Left ventricle myocardium superior (tissue), 1 donor: ENCODE measurements around the gene HMOX1. TPM values are rescaled to one million over a fixed set of nuclear protein-coding genes. Genes with fewer than 3 reads are reported as not detected.
A peak's percentile ranks its signal among the peaks of the same experiment; 100 is the strongest.
"Not testable (repeated sequence)": the region's sequence is repeated elsewhere in the genome, so short reads cannot be mapped to it uniquely, and the experiment has no call there.

Experiments
- ATAC-seq: fragments of 200-7000 bp; cut with Tn5 transposase; one replicate; pipeline ENCODE4 v1.9.1; 2020; ENCODE audit warnings: mild to moderate bottlenecking, moderate library complexity
- DNase-seq: peaks from one replicate; pipeline ENCODE4 v3.0.0-alpha.2; 2020
- intact Hi-C: fragments of 100-400 bp; cut with micrococcal nuclease; formaldehyde crosslinking; loops from one replicate; pipeline ENCODE4 v1.11.0; 2022
- total RNA-seq: library from RNA; stranded (reverse); fragmentation: NEBNext Ultra II Directional; extraction: Animal tissue kit (Norgen Biotek cat#: 25700); gene quantifications from one replicate; pipeline ENCODE4 v1.2.1, GENCODE V29; 2021
- donor health status: DM: no; HTN: yes; CAD: no; lungs with severe emphysema.

HMOX1 gene
- total RNA-seq, 1 donor from 2014 or later: 3.8 TPM

GRCh38 chr22:35349368-35349703 lies 31.6 kb upstream of the HMOX1 start:
- ATAC-seq: no peak
- intact Hi-C loops: no loop called here
- DNase-seq: no peak

- no peak for DNase-seq
- ATAC-seq: peak; percentile 1
- intact Hi-C loops: no loop called here
Measured at GRCh38 chr22:35349704-35350538, 31.0 kb upstream of the HMOX1 start.

- peak; percentile 86 for ATAC-seq
- intact Hi-C loops: no loop called here
Measured at GRCh38 chr22:35350539-35351503, 30.1 kb upstream of the HMOX1 start.

GRCh38 chr22:35352214-35353111 lies 28.4 kb upstream of the HMOX1 start:
- DNase-seq (peak; percentile 79), ATAC-seq (peak; percentile 26)
- intact Hi-C loops: no loop called here

More at GRCh38 chr22:35350539-35351503, 30.1 kb upstream of the HMOX1 start:
- peak; percentile 93 for DNase-seq

- intact Hi-C loops: no loop called here
- ATAC-seq: no peak
- peak; percentile 55 for DNase-seq
Measured at GRCh38 chr22:35353318-35353717, 27.6 kb upstream of the HMOX1 start.

GRCh38 chr22:35354068-35354467 lies 26.8 kb upstream of the HMOX1 start:
- ATAC-seq (no peak), DNase-seq (no peak)
- intact Hi-C loops: no loop called here

- no peak for DNase-seq
- ATAC-seq: no peak
- intact Hi-C loops: no loop called here
Measured at GRCh38 chr22:35357883-35358621, 22.8 kb upstream of the HMOX1 start.

- ATAC-seq (no peak), DNase-seq (no peak)
- intact Hi-C loops: no loop called here
Measured at GRCh38 chr22:35359380-35360065, 21.4 kb upstream of the HMOX1 start.

- no peak for ATAC-seq
- DNase-seq: no peak
- intact Hi-C loops: no loop called here
Measured at GRCh38 chr22:35361001-35361558, 19.8 kb upstream of the HMOX1 start.

- intact Hi-C loops: no loop called here
- no peak for ATAC-seq
- DNase-seq: no peak
Measured at GRCh38 chr22:35363566-35364086, 17.3 kb upstream of the HMOX1 start.

GRCh38 chr22:35364230-35364629 lies 16.7 kb upstream of the HMOX1 start:
- intact Hi-C loops, DNase-seq: not testable (repeated sequence)
- ATAC-seq: peak; percentile 38

- DNase-seq: no peak
Measured at GRCh38 chr22:35367331-35367886, 13.5 kb upstream of the HMOX1 start.

GRCh38 chr22:35368386-35368785 lies 12.5 kb upstream of the HMOX1 start:
- intact Hi-C loops: no loop called here
- DNase-seq (no peak), ATAC-seq (no peak)

More at GRCh38 chr22:35367331-35367886, 13.5 kb upstream of the HMOX1 start:
- peak; percentile 24 for ATAC-seq
- intact Hi-C loops: no loop called here

GRCh38 chr22:35369996-35370395 lies 10.9 kb upstream of the HMOX1 start:
- no peak for ATAC-seq
- DNase-seq: no peak
- intact Hi-C loops: no loop called here

- no peak for ATAC-seq
Measured at GRCh38 chr22:35373781-35374180, 7.1 kb upstream of the HMOX1 start.

GRCh38 chr22:35375031-35375430 lies 5.9 kb upstream of the HMOX1 start:
- no peak for ATAC-seq
- intact Hi-C loops: no loop called here
- no peak for DNase-seq

More at GRCh38 chr22:35373781-35374180, 7.1 kb upstream of the HMOX1 start:
- intact Hi-C loops: no loop called here
- no peak for DNase-seq

GRCh38 chr22:35375526-35375925 lies 5.4 kb upstream of the HMOX1 start:
- intact Hi-C loops: no loop called here
- DNase-seq: no peak
- no peak for ATAC-seq
